Prostate gland (tissue), 2 donors: ENCODE results near the gene RNF149.
"Not testable (repeated sequence)": the region's sequence is repeated elsewhere in the genome, so short reads cannot be mapped to it uniquely, and the experiment has no call there.

Source experiments
- POLR2A ChIP-seq: fragments of 450-650 bp; IDR thresholded peaks from one replicate; pipeline ENCODE4 v1.6.1; 2016; ENCODE audit warnings: antibody characterized with exemption, mild to moderate bottlenecking
- POLR2AphosphoS5 ChIP-seq: sonication (generic); formaldehyde crosslinking; IDR thresholded peaks from one replicate; pipeline ENCODE4 v1.6.1; 2017; ENCODE audit warnings: antibody characterized with exemption
- TF ChIP-seq, protein P1 (sequence below), 4 experiments: fragments of 200-600 bp in 2 of 4; fragments of 450-650 bp in 2 of 4; sonication (generic) in 2 of 4; IDR thresholded peaks; 1 replicate in 3 of 4; 2 replicates in 1 of 4; pipeline ENCODE4 v1.5.1; 2016 to 2019; ENCODE audit warnings: antibody characterized with exemption in 4 of 4, mild to moderate bottlenecking in 2 of 4, moderate library complexity in 2 of 4

DNA sequence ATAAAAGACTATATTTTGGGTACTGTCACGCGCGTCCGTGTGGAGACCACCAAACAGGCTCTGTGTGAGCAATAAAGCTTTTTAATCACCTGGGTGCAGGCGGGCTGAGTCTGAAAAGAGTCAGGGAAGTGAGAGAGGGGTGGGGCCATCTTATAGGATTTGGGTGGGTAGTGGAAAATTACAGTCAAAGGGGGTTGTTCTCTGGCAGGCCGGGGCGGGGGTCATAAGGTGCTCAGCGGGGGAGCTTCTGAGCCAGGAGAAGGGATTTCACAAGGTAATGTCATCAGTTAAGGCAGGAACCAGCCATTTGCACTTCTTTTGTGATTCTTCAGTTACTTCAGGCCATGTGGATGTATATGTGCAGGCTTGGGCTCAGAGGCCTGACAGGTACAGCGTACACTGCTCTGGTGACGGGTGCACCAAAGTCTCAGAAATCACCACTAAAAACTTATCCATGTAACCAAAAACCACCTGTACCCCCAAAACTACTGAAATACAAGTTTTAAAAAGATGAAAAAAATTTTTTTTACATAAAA lies 57.2 kb downstream of the RNF149 start:
- TF ChIP-seq, protein P1, sequence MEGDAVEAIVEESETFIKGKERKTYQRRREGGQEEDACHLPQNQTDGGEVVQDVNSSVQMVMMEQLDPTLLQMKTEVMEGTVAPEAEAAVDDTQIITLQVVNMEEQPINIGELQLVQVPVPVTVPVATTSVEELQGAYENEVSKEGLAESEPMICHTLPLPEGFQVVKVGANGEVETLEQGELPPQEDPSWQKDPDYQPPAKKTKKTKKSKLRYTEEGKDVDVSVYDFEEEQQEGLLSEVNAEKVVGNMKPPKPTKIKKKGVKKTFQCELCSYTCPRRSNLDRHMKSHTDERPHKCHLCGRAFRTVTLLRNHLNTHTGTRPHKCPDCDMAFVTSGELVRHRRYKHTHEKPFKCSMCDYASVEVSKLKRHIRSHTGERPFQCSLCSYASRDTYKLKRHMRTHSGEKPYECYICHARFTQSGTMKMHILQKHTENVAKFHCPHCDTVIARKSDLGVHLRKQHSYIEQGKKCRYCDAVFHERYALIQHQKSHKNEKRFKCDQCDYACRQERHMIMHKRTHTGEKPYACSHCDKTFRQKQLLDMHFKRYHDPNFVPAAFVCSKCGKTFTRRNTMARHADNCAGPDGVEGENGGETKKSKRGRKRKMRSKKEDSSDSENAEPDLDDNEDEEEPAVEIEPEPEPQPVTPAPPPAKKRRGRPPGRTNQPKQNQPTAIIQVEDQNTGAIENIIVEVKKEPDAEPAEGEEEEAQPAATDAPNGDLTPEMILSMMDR (IDR thresholded peaks at IDR 0.05), result not testable (repeated sequence)
- not testable (repeated sequence) for TF ChIP-seq POLR2A, POLR2AphosphoS5
